ENCODE data around the gene STAB1.

STAB1 gene

DNA sequence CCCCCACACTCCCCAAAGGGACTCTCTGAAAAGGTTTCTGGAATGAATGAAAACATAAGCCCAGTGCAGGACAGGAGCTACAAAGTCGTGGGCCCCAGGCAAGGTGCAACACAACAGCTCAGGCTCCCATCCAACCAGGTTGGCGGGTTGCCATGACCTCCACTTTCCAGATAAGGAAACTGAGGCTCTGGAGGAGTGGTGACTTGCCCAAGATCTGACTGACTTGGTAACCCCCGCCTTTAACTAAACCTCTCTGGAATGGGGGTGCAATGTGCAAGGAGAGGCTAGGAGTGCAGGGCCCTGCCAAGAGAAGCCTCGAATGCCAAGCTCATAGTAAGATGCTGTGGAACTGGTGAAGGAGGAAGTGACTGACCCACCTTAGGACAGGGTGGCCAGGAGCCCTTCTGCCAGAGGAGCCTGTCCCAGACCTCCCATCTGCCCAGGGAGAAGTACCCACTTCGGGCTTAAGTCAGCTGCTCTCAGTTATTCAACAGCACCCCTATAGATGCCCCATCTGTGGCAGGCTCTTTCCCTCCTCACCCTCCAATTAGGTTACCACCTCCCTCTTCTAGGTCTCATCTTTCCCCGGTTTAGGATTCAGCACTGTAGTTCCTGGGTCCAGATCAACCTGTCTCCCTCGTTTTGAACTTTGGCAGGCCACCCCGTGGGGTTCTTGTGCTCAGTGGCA lies 40.7 kb upstream of the STAB1 start:
- Histone ChIP-seq H3K27ac (ENCODE audit: low read length) (no peak overlapping the region), H3K27me3 (ENCODE audit: control insufficient read depth, insufficient read depth, low read length) (no peaks in the 10 kb centered on the region), H3K36me3 (ENCODE audit: control insufficient read depth, low read depth, low read length) (peaks cover 18% of the 10 kb centered on the region), H3K9me3 (ENCODE audit: control insufficient read depth, low read depth, low read length) (no peaks in the 10 kb centered on the region), H3K4me1 (ENCODE audit: control insufficient read depth, low read depth, low read length) (peaks cover 8% of the 10 kb centered on the region), H3K4me3 (ENCODE audit: low read length) (no peak overlapping the region), H3K9ac (ENCODE audit: low read length) (no peak overlapping the region)

- Histone ChIP-seq H3K27ac (ENCODE audit: low read length) (no peak overlapping the region), H3K9me3 (ENCODE audit: control insufficient read depth, low read depth, low read length) (no peaks in the 10 kb centered on the region), H3K36me3 (ENCODE audit: control insufficient read depth, low read depth, low read length) (peaks cover 22% of the 10 kb centered on the region), H3K4me3 (ENCODE audit: low read length) (peak overlapping the region; percentile 87), H3K4me1 (ENCODE audit: control insufficient read depth, low read depth, low read length) (peaks cover 8% of the 10 kb centered on the region), H3K9ac (ENCODE audit: low read length) (peak overlapping the region; percentile 11), H3K27me3 (ENCODE audit: control insufficient read depth, insufficient read depth, low read length) (no peaks in the 10 kb centered on the region)
These were observed 40.2 kb upstream of the STAB1 start for GRCh38 chr3:52454938-52455282.

DNA sequence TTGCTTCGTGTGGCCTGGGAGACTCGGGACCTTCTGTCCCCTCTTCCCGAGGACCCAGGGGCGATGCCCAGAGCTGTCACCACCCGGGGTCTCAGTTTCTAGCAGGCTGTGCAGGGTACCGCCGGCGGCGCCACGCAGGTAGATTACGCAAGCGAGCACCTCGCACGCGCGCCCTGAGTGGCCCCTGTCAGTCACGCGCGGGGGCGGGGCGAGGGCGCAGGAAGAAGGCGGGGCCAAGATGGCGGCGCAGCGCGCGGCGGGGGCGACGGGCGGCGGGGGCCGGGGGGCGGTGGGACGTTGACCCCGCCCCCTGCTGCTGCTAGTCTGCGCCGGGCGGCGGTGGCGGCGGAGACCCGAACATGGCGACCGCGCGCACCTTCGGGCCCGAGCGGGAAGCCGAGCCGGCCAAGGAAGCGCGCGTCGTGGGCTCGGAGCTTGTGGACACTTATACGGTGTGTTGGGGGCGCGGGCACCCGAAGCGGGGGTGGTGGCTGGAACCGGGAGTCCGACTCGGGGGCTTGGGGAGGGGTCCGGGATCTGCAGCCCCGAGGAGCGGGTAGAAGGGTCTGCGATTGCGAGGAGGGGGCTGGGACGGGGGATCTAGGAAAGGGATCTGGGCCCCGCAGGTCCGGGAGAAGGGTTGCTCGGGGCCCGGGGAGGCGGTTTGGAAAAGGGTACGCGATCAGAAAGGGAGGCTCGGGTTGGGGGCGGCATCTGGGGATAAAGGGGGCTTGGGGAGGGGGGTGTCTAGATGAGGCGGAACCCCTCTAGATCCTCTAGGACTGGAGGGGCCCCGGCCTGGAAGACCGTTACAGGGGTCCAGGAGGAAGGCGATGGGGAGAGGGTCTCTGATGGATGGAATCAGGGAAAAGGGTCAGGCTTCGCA lies 39.6 kb upstream of the STAB1 start, which contains the start of gene NISCH:
Gene NISCH, plus strand, starts transcription at position 322 of the 886 bp plus-strand sequence. Its CDS starts 38 bp downstream, at position 360.
- H3K27me3 ChIP-seq (ENCODE audit: control insufficient read depth, insufficient read depth, low read length): no peaks in the 10 kb centered on the region
- no peaks in the 10 kb centered on the region for H3K9me3 ChIP-seq (ENCODE audit: control insufficient read depth, low read depth, low read length)
- H3K27ac ChIP-seq (ENCODE audit: low read length): no peak within 1 kb of the TSS
- H3K9ac ChIP-seq (ENCODE audit: low read length): peak within 1 kb of the TSS; percentile 78
- H3K4me1 ChIP-seq (ENCODE audit: control insufficient read depth, low read depth, low read length): peaks cover 8% of the 10 kb centered on the region
- peaks cover 26% of the 10 kb centered on the region for H3K36me3 ChIP-seq (ENCODE audit: control insufficient read depth, low read depth, low read length)
- H3K4me3 ChIP-seq (ENCODE audit: low read length): peak within 1 kb of the TSS; percentile 87

- Histone ChIP-seq H3K4me1 (ENCODE audit: control insufficient read depth, low read depth, low read length) (peaks cover 8% of the 10 kb centered on the region), H3K9me3 (ENCODE audit: control insufficient read depth, low read depth, low read length) (no peaks in the 10 kb centered on the region), H3K4me3 (ENCODE audit: low read length) (peak overlapping the region; percentile 87), H3K27ac (ENCODE audit: low read length) (no peak overlapping the region), H3K36me3 (ENCODE audit: control insufficient read depth, low read depth, low read length) (peaks cover 34% of the 10 kb centered on the region), H3K27me3 (ENCODE audit: control insufficient read depth, insufficient read depth, low read length) (no peaks in the 10 kb centered on the region), H3K9ac (ENCODE audit: low read length) (peak overlapping the region; percentile 78)
These were observed 38.9 kb upstream of the STAB1 start for GRCh38 chr3:52456169-52456799.

DNA sequence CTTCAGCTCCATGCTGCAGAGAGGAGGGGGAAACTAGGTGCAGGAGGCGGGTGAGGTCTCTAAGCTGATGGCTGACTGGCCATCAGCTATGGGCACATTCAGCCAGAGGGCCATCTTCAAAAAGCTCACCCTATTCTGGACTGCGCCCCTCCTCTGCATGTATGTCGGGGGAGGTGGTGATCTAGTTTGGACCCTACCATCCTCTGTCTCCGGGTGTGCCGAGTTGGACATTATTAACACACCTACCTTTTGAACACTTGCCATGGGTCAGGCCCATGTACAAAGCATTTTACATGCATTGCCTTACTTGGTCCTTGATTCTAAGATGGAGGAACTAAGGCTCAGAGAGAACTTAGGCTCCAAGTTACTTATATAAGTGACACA lies 38.3 kb upstream of the STAB1 start:
- H3K4me3 ChIP-seq (ENCODE audit: low read length): peak overlapping the region; percentile 87
- no peak overlapping the region for H3K27ac ChIP-seq (ENCODE audit: low read length)
- H3K9ac ChIP-seq (ENCODE audit: low read length): peak overlapping the region; percentile 78
- peaks cover 8% of the 10 kb centered on the region for H3K4me1 ChIP-seq (ENCODE audit: control insufficient read depth, low read depth, low read length)
- no peaks in the 10 kb centered on the region for H3K27me3 ChIP-seq (ENCODE audit: control insufficient read depth, insufficient read depth, low read length)
- no peaks in the 10 kb centered on the region for H3K9me3 ChIP-seq (ENCODE audit: control insufficient read depth, low read depth, low read length)
- H3K36me3 ChIP-seq (ENCODE audit: control insufficient read depth, low read depth, low read length): peaks cover 34% of the 10 kb centered on the region

DNA sequence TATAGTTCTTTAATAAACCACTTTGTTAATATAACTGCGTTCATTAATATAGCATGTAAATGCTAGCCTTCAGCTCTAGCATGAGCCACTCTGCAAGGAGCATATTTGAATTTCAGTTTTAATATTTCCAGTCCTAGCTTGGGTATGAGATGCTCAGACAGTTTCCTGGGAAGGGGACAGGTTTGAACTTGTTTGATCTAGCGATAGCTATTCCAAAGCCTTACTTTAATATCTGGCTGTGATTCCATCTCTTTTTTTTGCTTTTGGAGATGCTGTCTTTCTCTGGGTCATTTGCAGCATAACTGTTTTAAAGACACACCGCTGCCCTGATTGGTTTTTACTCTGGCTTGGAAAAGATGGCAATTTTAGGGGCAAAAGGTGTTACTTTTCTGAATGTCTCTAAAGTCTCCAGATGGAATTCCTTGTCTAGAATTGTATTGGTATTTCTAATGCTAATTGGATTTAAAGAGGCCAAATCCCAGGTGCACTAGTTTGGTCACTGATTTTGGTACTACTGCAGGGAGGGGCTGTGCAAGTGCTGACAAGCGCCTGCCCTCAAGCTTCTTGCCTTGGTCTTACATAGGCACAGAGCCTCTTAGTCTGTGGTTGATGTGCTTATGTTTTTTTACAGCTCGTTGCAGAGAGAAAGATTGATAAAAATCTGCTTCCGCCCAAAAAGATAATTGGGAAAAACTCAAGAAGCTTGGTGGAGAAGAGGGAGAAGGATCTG lies 36.9 kb upstream of the STAB1 start:
- Histone ChIP-seq H3K9ac (ENCODE audit: low read length) (no peak overlapping the region), H3K9me3 (ENCODE audit: control insufficient read depth, low read depth, low read length) (no peaks in the 10 kb centered on the region), H3K27me3 (ENCODE audit: control insufficient read depth, insufficient read depth, low read length) (no peaks in the 10 kb centered on the region), H3K36me3 (ENCODE audit: control insufficient read depth, low read depth, low read length) (peaks cover 43% of the 10 kb centered on the region), H3K4me3 (ENCODE audit: low read length) (no peak overlapping the region), H3K27ac (ENCODE audit: low read length) (no peak overlapping the region), H3K4me1 (ENCODE audit: control insufficient read depth, low read depth, low read length) (peaks cover 8% of the 10 kb centered on the region)

DNA sequence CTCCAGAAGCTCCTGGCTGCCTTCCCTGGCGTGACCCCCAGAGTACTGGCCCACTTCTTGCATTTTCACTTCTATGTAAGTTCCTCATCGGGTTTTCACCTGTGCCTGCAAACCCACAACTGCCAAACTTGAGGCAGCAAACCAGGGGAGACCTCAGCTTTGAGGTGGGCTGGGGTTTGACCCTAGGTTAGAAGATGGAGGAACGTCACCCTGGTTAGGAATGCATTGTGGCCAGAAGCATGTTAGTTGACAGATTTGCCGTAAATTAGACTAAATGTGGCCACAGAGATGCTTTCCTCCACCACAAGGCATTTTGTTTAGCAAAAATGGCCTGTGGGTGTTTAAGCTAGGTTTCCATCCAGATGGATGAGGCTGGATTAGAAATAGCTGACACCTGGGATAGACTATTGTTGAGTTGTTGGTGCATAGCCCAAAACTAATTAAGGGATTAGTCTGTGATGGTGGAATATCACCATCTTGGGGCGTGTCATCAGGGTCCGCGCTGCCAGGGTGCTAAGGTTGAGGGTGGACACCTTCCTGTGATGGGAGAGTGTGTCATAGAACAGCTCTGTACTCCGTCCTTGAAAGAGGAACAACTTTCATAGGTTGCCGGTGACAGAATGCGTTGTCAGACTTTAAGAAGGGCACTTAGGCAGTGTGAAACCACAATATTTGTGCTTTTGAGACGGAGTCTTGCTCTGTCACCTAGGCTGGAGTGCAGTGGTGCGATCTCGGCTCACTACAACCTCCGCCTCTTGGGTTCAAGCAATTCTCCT lies 36.2 kb upstream of the STAB1 start:
- Histone ChIP-seq H3K4me1 (ENCODE audit: control insufficient read depth, low read depth, low read length) (peaks cover 8% of the 10 kb centered on the region), H3K36me3 (ENCODE audit: control insufficient read depth, low read depth, low read length) (peaks cover 45% of the 10 kb centered on the region), H3K27me3 (ENCODE audit: control insufficient read depth, insufficient read depth, low read length) (no peaks in the 10 kb centered on the region), H3K9me3 (ENCODE audit: control insufficient read depth, low read depth, low read length) (no peaks in the 10 kb centered on the region), H3K4me3 (ENCODE audit: low read length) (no peak overlapping the region), H3K9ac (ENCODE audit: low read length) (no peak overlapping the region), H3K27ac (ENCODE audit: low read length) (no peak overlapping the region)

DNA sequence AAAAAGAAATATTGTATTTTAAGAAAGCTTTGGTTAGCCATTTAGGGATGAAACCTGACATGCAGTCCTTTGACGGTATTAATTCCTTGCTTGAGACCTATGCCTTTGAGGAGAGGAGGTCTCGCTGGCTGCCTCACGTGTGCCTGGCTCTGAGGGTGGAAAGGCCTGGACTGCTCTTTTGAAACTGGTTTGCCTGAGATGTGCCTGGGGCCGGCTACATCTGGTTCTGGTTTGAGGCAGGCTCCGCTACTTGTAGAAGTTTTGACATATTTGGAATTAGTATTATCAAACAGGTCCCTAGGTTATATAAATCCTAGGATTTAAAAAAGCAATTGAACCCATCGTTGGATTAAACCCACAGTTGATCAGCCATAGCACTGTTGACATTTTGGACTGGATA lies 33.3 kb upstream of the STAB1 start:
- Histone ChIP-seq H3K27ac (ENCODE audit: low read length) (no peak overlapping the region), H3K4me1 (ENCODE audit: control insufficient read depth, low read depth, low read length) (no peaks in the 10 kb centered on the region), H3K9ac (ENCODE audit: low read length) (no peak overlapping the region), H3K4me3 (ENCODE audit: low read length) (no peak overlapping the region), H3K9me3 (ENCODE audit: control insufficient read depth, low read depth, low read length) (no peaks in the 10 kb centered on the region), H3K27me3 (ENCODE audit: control insufficient read depth, insufficient read depth, low read length) (no peaks in the 10 kb centered on the region), H3K36me3 (ENCODE audit: control insufficient read depth, low read depth, low read length) (peaks cover 45% of the 10 kb centered on the region)

DNA sequence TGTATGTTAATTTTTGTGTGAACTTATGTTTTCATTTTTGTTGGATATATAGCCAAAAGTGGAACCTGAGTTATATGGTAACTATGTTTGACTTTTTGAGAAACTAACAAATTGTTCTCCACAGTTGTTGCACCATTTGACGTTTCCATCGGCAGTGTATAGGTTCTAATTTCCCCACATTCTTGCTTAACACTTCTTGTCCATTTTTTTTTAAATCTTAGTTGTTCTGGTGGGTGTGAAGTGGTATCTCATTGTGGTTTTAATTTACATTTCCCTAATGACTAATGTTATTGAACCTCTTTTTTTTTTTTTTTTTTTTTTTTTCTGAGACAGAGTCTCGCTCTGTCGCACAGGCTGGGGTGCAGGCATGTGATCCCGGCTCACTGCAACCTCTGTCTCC lies 31.7 kb upstream of the STAB1 start:
- H3K9me3 ChIP-seq (ENCODE audit: control insufficient read depth, low read depth, low read length): no peaks in the 10 kb centered on the region
- no peak overlapping the region for H3K27ac ChIP-seq (ENCODE audit: low read length)
- H3K9ac ChIP-seq (ENCODE audit: low read length): no peak overlapping the region
- peaks cover 40% of the 10 kb centered on the region for H3K36me3 ChIP-seq (ENCODE audit: control insufficient read depth, low read depth, low read length)
- H3K4me1 ChIP-seq (ENCODE audit: control insufficient read depth, low read depth, low read length): no peaks in the 10 kb centered on the region
- H3K4me3 ChIP-seq (ENCODE audit: low read length): no peak overlapping the region
- no peaks in the 10 kb centered on the region for H3K27me3 ChIP-seq (ENCODE audit: control insufficient read depth, insufficient read depth, low read length)

- no peaks in the 10 kb centered on the region for H3K4me1 ChIP-seq (ENCODE audit: control insufficient read depth, low read depth, low read length)
- H3K27ac ChIP-seq (ENCODE audit: low read length): no peak overlapping the region
- H3K36me3 ChIP-seq (ENCODE audit: control insufficient read depth, low read depth, low read length): peaks cover 26% of the 10 kb centered on the region
- no peak overlapping the region for H3K9ac ChIP-seq (ENCODE audit: low read length)
- H3K27me3 ChIP-seq (ENCODE audit: control insufficient read depth, insufficient read depth, low read length): no peaks in the 10 kb centered on the region
- H3K4me3 ChIP-seq (ENCODE audit: low read length): no peak overlapping the region
- no peaks in the 10 kb centered on the region for H3K9me3 ChIP-seq (ENCODE audit: control insufficient read depth, low read depth, low read length)
These were observed 26.8 kb upstream of the STAB1 start for GRCh38 chr3:52468336-52468735.

Data from iPS-18a (cell line).